H1 (cell line): Measurements from ENCODE around the gene MICALL1. TPM values are rescaled to one million over a fixed set of nuclear protein-coding genes. Genes with fewer than 3 reads are reported as not detected.

Experiments used
- CBX8 ChIP-seq: fragments of 300-800, 300-1000 bp; sonication (generic); IDR thresholded peaks from 2 replicates; pipeline ENCODE4 v1.7.1; 2016; ENCODE audit warnings: low read depth, low read length, borderline replicate concordance
- EP300 ChIP-seq, 2 experiments: IDR thresholded peaks; 1 replicate in 1 of 2; 2 replicates in 1 of 2; pipeline ENCODE4 v1.6.1; 2011 to 2012; ENCODE audit warnings: low read depth in 2 of 2, low read length in 2 of 2, mild to moderate bottlenecking in 2 of 2, borderline replicate concordance in 1 of 2, inconsistent platforms in 1 of 2, moderate library complexity in 1 of 2
- SAP30 ChIP-seq: fragments of 300-600 bp; sonication (generic); IDR thresholded peaks from 2 replicates; pipeline ENCODE4 v1.7.1; 2012; ENCODE audit warnings: low read length, moderate library complexity, mild to moderate bottlenecking, inconsistent platforms; ENCODE audit not compliant: insufficient read depth, insufficient replicate concordance
- SIN3A ChIP-seq, 2 experiments: IDR thresholded peaks in 1 of 2; conservative IDR thresholded peaks in 1 of 2; 2 replicates each; pipeline ENCODE4 v1.6.1; 2011 to 2012; ENCODE audit warnings: low read length in 2 of 2, improper control_type of control experiment in 1 of 2, low read depth in 1 of 2, mild to moderate bottlenecking in 1 of 2
- SIRT6 ChIP-seq: IDR thresholded peaks from one replicate; pipeline ENCODE4 v1.7.1; 2012; ENCODE audit warnings: low read length, inconsistent platforms
- SUZ12 ChIP-seq: fragments of 200-600 bp; sonication (generic); IDR thresholded peaks from 2 replicates; pipeline ENCODE4 v1.6.1; 2012; ENCODE audit warnings: mild to moderate bottlenecking, inconsistent platforms, low read length, moderate library complexity, mixed read lengths
- polyA plus RNA-seq, 7 experiments: library from polyadenylated mRNA; depleted of rRNA in 3 of 7; stranded (reverse) in 5 of 7; unstranded in 2 of 7; fragments of >200 nt in 5 of 7; fragments of 200-250 nt in 2 of 7; gene quantifications; 1 replicate in 5 of 7; 2 replicates in 1 of 7; 4 replicates in 1 of 7; pipeline versions ENCODE4 v1.2.1 to v1.2.3, GENCODE V29; 2011 to 2013; ENCODE audit warnings: missing spikeins in 2 of 7, mixed read lengths in 2 of 7
- total RNA-seq: library from RNA; stranded (reverse); fragmentation: NEBNext Ultra II Directional; extraction: Animal tissue kit (Norgen Biotek cat#: 25700); gene quantifications from 2 replicates; pipeline ENCODE4 v1.2.1, GENCODE V29; 2021

Gene MICALL1
- total and polyA plus RNA-seq, 2 of the 8 experiments (the other 6 are each of a cell fraction or from before 2014, with no cell fraction given): 17.7 to 32.1 TPM

GRCh38 chr22:37929390-37929789 is 23.3 kb downstream of the MICALL1 start (continued):
- TF ChIP-seq SUZ12 (no peak), SIN3A (conservative IDR thresholded peaks at IDR 0.05 in 1 of 2, IDR thresholded peaks at IDR 0.05 in 1 of 2; ENCODE audit: low read depth in 1 of 2, low read length in 2 of 2) (no peak), CBX8 (no peak), EP300 (IDR thresholded peaks at IDR 0.05; ENCODE audit: borderline replicate concordance in 1 of 2, low read depth in 2 of 2, low read length in 2 of 2) (no peak), SIRT6 (no peak), SAP30 (no peak)
